SU-DHL-6 (cell line): ENCODE results near the gene WWP2.
A peak's percentile ranks its signal among the peaks of the same experiment; 100 is the strongest.

Source experiments
- H2AFZ ChIP-seq: fragments of 200-600 bp; sonication (generic); 2 replicates; pipeline ENCODE4 v1.6.1; 2014; ENCODE audit warnings: low read depth, mild to moderate bottlenecking, moderate library complexity, mixed read lengths, antibody characterized with exemption, low read length; ENCODE audit not compliant: severe bottlenecking
- H3F3A ChIP-seq: fragments of 200-600 bp; shearing (Covaris generic); 2 replicates; pipeline ENCODE4 v1.6.0; 2016; ENCODE audit warnings: antibody characterized with exemption, mild to moderate bottlenecking; ENCODE audit not compliant: insufficient read depth
- H3K27ac ChIP-seq: fragments of 200-600 bp; sonication (generic); 2 replicates; pipeline ENCODE4 v1.5.1; 2016; ENCODE audit warnings: low read depth, mild to moderate bottlenecking, low read length, moderate library complexity, mixed read lengths
- H3K27me3 ChIP-seq: fragments of 200-600 bp; sonication (generic), shearing (Covaris generic); 2 replicates; pipeline ENCODE4 v1.6.0; 2014; ENCODE audit warnings: mild to moderate bottlenecking, low read length
- H3K36me3 ChIP-seq: fragments of 200-600 bp; sonication (generic); 2 replicates; pipeline ENCODE4 v1.6.1; 2014; ENCODE audit warnings: mild to moderate bottlenecking, low read length, mixed read lengths
- H3K4me2 ChIP-seq: fragments of 300-600, 200-600 bp; shearing (Covaris generic), sonication (generic); 2 replicates; pipeline ENCODE4 v1.6.0; 2014; ENCODE audit warnings: low read length, low read depth, mild to moderate bottlenecking; ENCODE audit not compliant: poor library complexity, severe bottlenecking
- H3K4me3 ChIP-seq: fragments of 200-600 bp; sonication (generic); 2 replicates; pipeline ENCODE4 v1.5.1; 2014; ENCODE audit warnings: antibody characterized with exemption, low read length, mild to moderate bottlenecking, mixed read lengths; ENCODE audit not compliant: insufficient read depth, poor library complexity, severe bottlenecking
- H3K79me2 ChIP-seq: fragments of 200-600 bp; sonication (generic); 2 replicates; pipeline ENCODE4 v1.6.1; 2014; ENCODE audit warnings: mild to moderate bottlenecking, low read length, moderate library complexity; ENCODE audit not compliant: insufficient read depth
- H3K9ac ChIP-seq: fragments of 200-600 bp; sonication (generic); 2 replicates; pipeline ENCODE4 v1.7.0; 2014; ENCODE audit warnings: mild to moderate bottlenecking, low read length
- H3K9me2 ChIP-seq: fragments of 200-600 bp; sonication (generic); replicated peaks from 2 replicates; pipeline ENCODE4 v1.6.1; 2014; ENCODE audit warnings: low read length; ENCODE audit not compliant: insufficient read depth
- H3K9me3 ChIP-seq: fragments of 200-600 bp; sonication (generic); 2 replicates; pipeline ENCODE4 v1.6.1; 2014; ENCODE audit warnings: low read length, mixed read lengths; ENCODE audit not compliant: insufficient read depth
- H4K20me1 ChIP-seq: fragments of 200-600 bp; sonication (generic); 2 replicates; pipeline ENCODE4 v1.6.1; 2014; ENCODE audit warnings: low read depth, mild to moderate bottlenecking, antibody characterized with exemption, low read length, moderate library complexity, mixed read lengths
- CTCF ChIP-seq: fragments of 200-600 bp; sonication (generic); IDR thresholded peaks from one replicate; pipeline ENCODE4 v1.5.1; 2017; ENCODE audit warnings: antibody characterized with exemption, mild to moderate bottlenecking, low read length, moderate library complexity; ENCODE audit not compliant: insufficient read depth, poor library complexity, severe bottlenecking
- EZH2phosphoT487 ChIP-seq: fragments of 200-600 bp; sonication (generic), shearing (Covaris generic); conservative IDR thresholded peaks from 2 replicates; pipeline ENCODE4 v1.6.1; 2018; ENCODE audit warnings: mild to moderate bottlenecking, antibody characterized with exemption, low read length, moderate library complexity, mixed read lengths

WWP2 gene

GRCh38 chr16:69724414-69724873 lies 37.7 kb upstream of the WWP2 start:
- Histone ChIP-seq H3K4me2 (no peak overlapping the region), H2AFZ (peak overlapping the region; percentile 3), H3F3A (no peaks in the 10 kb centered on the region), H3K36me3 (no peaks in the 10 kb centered on the region), H3K27me3 (no peaks in the 10 kb centered on the region), H3K79me2 (no peaks in the 10 kb centered on the region), H3K9ac (no peak overlapping the region), H4K20me1 (no peaks in the 10 kb centered on the region), H3K4me3 (no peak overlapping the region), H3K9me2 (no peaks in the 10 kb centered on the region), H3K27ac (no peak overlapping the region), H3K9me3 (no peaks in the 10 kb centered on the region)
- TF ChIP-seq EZH2phosphoT487 (no peak), CTCF (no peak)

GRCh38 chr16:69724981-69725479 lies 37.1 kb upstream of the WWP2 start:
- TF ChIP-seq EZH2phosphoT487: no peak
- TF ChIP-seq CTCF: no peak
- Histone ChIP-seq H3K9ac (no peak overlapping the region), H3K4me3 (no peak overlapping the region), H3K79me2 (no peaks in the 10 kb centered on the region), H3K36me3 (no peaks in the 10 kb centered on the region), H3K27ac (no peak overlapping the region), H3K9me2 (no peaks in the 10 kb centered on the region), H4K20me1 (no peaks in the 10 kb centered on the region), H2AFZ (peak overlapping the region; percentile 3), H3K27me3 (no peaks in the 10 kb centered on the region), H3K4me2 (no peak overlapping the region), H3K9me3 (no peaks in the 10 kb centered on the region), H3F3A (no peaks in the 10 kb centered on the region)

GRCh38 chr16:69725480-69726312 lies 36.4 kb upstream of the WWP2 start:
- Histone ChIP-seq H2AFZ (peak overlapping the region; percentile 98), H3K4me2 (peak overlapping the region; percentile 86), H3K27ac (peak overlapping the region; percentile 22; the same call in 1 of the 2 replicates), H3K27me3 (no peaks in the 10 kb centered on the region), H3K9me3 (no peaks in the 10 kb centered on the region), H3K36me3 (no peaks in the 10 kb centered on the region), H3K9ac (peak overlapping the region; percentile 62), H3K79me2 (no peaks in the 10 kb centered on the region), H3K9me2 (no peaks in the 10 kb centered on the region), H3K4me3 (peak overlapping the region; percentile 57), H3F3A (no peaks in the 10 kb centered on the region), H4K20me1 (no peaks in the 10 kb centered on the region)
- TF ChIP-seq EZH2phosphoT487: no peak
